Amniotic epithelial cell (primary cell): ENCODE data around the gene PRRC2A.

Experiments
- DNase-seq: peaks from one replicate; pipeline ENCODE4 v3.0.0-alpha.2; 2010; ENCODE audit warnings: low read depth

The PRRC2A gene

GRCh38 chr6:31666337-31666965, 45.9 kb downstream of the PRRC2A start:
- peak; percentile 36 for DNase-seq

DNA sequence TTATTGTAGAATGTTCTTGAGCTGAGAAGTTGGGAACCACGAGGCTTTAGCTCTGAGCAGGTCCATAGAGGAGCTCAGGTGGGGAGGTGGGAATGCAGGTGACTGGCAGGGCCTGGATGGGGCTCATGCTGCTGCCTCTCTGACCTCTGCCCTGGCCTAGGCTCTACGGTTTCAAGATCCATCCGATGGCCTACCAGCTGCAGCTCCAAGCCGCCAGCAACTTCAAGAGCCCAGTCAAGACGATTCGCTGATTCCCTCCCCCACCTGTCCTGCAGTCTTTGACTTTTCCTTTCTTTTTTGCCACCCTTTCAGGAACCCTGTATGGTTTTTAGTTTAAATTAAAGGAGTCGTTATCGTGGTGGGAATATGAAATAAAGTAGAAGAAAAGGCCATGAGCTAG, 49.2 kb downstream of the PRRC2A start, which contains the start of gene LY6G5B:
Gene LY6G5B (plus strand): TSS at position 301 of the 400 bp plus-strand sequence. CDS start 975 bp downstream, outside the sequence.
- no peak for DNase-seq

DNA sequence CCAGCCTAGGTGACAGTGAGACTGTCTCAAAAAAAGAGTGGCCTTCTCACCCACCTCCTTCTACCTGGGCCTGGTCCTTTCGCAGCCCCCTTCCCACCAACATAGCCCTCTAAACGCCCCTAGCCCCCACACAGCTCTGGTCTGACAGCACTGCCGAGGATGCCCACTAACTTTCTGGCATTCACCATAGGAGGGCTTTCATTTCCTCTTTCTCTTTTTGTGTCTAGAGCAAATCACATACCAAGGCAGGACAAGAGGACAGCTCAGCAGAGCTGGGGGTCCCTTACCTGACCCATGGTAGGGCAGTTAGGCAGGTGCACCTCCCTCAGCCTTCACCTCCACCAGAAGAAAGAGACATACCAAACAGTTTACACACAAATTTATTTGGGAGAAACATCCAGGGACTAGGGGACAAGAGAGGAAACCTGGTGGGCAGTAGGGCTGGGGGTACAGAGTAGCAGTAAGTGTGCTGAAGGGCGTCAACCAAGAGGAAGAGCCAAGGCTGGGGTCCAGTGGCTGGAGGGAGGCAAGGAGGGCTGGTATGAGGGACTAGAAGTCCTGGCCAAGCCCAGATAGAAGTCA, 55.9 kb downstream of the PRRC2A start:
- DNase-seq, result no peak

DNA sequence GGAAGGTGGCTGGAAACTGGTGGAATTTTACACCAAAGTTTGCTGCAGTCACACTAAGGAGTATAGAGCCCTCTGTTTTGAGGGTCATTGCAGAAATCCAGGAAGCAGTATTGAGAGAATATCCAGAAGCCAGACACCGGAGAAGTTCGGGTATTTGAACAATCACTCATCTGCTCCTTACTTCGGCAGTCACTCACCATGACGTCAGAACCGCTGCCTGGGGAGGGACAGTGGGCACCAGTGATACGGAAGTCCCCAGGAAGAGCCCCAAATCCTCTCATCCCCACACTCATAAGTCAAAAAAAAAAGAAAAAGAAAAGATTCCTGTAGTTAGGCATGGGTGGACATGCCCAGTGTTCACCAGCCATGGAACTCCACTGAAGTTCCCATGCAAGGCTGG, 56.4 kb downstream of the PRRC2A start:
- no peak for DNase-seq

- DNase-seq, result no peak
Observed at GRCh38 chr6:31677955-31678354, 57.4 kb downstream of the PRRC2A start.

DNA sequence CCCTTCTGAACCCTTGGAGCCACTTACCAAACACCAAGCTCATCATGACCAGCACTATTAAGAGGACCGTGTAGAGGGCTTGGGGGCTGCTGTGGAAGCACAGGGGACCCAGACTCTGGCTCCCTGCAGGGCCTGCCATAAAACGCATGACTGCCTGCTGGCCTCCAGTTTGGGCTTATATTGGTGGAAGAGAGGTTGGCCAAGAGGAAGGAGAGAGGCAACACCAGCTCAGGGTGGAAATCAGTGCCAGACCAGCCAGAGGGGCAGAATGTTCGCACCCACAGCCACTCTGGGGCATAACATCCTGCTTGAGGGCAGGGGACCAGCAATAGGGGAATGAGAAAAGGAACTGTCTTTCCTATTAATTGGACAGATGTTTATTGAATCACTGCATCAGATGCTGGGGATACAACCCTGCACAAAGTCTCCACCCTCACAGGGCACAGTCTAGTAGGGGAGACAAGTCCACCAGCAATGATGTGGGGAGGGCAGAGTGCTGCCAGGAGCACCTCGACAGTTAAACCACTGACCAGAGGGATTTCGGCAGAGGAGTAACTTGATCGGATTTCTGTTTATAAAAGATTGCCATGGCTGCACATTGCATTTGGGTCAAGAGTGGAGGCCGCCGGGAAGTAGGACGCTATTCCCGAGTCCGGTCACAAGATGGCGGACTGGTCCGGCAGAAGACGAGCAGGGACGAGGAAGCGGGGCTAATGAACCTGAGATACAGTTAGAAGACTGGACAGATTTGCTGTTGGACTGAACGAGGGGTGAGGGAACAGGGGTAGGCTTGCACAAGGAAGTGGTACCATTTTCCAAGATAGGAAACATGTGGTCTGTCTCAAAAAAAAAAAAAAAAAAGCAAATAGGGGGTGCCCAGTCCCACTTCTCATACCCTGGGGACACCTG, 60.0 kb downstream of the PRRC2A start, which contains the start of gene LY6G5C:
Gene LY6G5C (minus strand): TSS at position 842 of the 909 bp plus-strand sequence. CDS start 694 bp downstream, at position 148.
- DNase-seq, result peak; percentile 81

DNA sequence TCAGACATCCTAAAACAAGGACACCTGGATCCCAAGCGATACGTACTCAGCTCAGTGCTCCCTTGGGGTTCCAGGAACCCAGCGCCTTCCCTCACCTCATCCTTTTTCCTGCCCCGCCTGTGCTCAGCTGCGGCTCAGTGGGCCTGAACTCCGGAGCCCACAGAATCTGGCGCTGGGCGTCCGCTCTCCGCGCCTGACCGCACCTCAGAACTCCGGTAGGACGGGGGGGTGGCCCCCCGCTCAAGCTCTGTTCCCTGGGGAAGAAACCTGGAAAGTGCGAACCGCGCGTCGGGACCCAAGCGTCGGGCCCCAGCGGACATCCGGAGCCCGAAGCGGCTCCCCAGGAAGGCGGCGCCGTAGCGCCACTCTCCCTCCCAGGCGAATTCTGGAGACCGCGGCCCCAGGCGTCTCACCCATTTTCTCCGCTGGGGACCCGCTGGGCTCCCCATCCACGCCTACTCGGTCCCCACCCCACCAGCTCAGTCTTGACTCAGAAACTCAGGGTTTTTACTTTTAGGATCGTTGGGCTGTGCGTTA, 60.7 kb downstream of the PRRC2A start:
- no peak for DNase-seq

GRCh38 chr6:31683591-31683990, 63.1 kb downstream of the PRRC2A start:
- DNase-seq, result no peak

DNA sequence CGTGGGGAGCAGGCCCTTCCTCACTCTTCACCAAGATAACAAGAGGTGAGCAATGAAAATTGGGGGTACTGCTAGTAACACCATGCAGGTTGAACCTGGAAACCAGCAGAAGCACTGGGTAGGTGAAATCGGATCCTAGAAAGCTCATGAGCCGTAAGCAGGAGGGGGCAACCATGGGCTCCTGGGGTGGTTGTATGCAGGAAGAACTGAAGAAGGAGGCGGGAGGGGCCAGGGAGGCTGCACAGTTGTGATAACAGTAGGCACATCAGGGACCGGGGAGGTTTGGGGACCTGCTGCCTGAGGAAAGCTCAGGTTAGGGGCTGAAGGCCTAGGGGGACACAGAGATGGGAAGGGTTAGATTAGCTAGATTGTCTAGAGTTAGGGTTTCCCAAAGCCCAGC, 66.0 kb downstream of the PRRC2A start:
- no peak for DNase-seq

- DNase-seq, result no peak
Observed at GRCh38 chr6:31687321-31687720, 66.8 kb downstream of the PRRC2A start.
